ENCODE data around the gene BLACAT1.
"Not testable (repeated sequence)": the region's sequence is repeated elsewhere in the genome, so short reads cannot be mapped to it uniquely, and the experiment has no call there.

The BLACAT1 gene

DNA sequence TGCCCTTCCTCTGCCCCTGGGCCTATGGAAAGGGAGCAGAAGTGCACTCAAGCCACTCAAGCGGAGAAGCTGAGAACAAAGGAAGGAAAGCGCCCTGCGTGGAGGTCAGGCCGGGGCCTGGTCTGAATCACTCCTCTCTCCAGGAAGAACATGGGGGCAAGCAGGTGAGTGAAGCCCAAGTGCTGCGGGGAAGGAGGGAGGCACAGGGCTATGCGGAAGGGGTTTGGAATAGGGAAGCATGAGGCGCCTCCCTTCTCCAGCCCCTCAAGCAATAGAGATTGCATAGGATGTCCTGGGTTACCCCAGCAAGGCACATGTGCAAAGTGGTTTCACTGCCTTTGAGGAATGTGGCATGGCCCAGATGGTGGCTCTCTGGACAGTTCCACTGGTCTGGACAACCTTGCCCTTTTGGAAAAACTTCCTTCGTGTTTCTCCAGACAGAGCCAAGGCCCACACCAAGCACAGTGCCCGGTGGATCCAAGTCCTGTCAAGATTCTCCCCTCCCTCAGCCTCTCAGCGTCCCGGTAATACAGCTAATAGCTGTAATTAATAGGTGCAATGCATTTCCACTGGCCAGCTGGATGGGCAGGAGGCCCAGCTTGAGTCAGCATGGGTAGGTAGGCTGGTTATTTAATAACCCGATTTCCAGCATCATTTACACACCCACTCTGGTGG, 13.7 kb downstream of the BLACAT1 start:
- peak in 5 of 56 donors; percentile 8 to 56 (median 18) for DNase-seq

DNA sequence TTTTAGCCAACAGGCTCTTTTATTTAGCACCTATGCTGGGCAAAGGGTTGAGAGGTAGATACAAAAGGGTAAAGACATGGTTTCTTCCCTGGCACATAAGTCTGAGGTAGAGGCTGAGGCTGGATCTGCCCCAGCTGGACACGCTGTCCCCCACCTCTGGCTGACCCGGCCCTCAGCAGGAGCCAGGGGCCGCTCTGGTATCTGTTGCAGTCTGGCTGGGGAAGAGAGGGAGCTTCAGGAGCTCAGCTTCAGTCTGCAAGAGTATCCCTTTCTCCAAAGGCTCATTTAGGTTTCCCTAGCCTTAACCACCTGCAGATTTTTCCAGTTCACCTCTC, 14.2 kb downstream of the BLACAT1 start:
- DNase-seq, result no peak

DNA sequence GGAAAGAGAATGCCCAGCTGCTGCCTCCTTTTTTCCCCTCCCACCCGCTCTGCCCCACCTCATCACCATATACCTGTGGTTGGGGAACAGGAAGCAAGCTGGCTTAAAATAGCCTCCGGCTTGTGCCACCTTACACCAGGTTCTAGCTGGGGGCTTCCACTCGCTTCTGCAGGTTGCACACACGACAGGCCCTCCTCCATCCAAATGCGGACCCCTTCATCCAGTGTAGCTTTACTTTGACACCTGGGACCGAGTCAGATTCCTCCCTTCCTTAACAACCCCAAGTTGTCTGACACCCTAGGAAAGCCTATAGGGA, 14.6 kb downstream of the BLACAT1 start:
- no peak for DNase-seq

DNA sequence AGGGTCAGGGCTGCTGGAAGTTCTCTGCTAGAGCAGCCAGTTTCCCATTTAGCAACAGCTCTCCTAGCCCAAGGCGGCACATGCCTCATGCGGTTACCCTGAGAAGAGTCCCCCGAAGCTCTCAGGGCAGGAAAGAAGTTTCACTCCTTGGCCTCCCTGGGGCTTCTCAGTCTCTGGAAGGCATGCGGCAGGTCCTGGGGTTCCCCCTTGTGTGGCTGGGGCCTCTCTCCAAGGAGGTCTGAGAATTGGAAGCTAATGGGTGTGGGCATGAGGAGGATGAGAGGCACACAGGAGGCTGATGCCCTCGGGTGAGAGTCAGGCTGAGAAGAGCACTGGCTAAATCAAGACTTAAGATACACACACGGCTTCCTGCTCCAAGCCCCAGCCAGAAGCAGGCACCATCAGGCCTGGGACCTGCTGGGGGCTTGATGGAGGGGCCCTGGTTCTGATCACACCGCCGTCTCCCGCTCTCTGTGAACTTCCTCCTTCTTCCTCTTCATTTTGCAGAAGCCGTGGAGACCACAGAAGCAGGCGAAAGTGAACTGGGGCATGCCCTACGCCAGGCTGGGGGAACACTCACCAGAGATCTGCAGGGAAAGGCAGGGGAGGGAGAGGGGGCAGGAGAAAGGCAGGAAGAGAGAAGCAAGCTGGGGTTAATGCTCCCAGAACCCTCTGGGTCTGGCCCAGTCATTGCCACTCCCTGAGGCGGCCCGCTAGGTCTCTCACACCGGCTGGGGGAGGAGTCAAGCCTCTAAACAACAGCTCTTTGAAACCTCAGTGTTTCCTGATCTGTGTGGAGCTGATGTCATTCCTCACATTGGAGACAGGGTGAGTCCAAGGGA, 15.1 kb downstream of the BLACAT1 start:
- DNase-seq, result peak in 12 of 56 donors; percentile 8 to 42 (median 20)

DNA sequence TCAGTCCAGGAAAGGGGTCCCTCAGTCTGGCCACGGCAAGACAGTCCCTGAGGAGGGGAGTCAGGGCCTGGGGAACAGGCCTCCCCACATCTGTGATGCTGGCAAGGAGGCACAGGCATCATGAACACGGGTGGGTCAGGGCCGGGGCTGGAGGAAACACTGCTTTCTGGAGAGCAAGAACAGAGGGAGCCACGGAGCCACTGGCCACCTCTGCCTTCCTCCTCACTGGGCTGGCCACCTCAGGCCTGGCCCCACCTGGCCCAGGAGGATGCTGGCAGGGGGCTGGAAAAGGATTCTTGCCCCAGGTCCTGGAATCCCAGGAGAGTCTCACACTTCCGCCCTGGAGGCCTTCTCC, 15.7 kb downstream of the BLACAT1 start:
- DNase-seq, result no peak

DNA sequence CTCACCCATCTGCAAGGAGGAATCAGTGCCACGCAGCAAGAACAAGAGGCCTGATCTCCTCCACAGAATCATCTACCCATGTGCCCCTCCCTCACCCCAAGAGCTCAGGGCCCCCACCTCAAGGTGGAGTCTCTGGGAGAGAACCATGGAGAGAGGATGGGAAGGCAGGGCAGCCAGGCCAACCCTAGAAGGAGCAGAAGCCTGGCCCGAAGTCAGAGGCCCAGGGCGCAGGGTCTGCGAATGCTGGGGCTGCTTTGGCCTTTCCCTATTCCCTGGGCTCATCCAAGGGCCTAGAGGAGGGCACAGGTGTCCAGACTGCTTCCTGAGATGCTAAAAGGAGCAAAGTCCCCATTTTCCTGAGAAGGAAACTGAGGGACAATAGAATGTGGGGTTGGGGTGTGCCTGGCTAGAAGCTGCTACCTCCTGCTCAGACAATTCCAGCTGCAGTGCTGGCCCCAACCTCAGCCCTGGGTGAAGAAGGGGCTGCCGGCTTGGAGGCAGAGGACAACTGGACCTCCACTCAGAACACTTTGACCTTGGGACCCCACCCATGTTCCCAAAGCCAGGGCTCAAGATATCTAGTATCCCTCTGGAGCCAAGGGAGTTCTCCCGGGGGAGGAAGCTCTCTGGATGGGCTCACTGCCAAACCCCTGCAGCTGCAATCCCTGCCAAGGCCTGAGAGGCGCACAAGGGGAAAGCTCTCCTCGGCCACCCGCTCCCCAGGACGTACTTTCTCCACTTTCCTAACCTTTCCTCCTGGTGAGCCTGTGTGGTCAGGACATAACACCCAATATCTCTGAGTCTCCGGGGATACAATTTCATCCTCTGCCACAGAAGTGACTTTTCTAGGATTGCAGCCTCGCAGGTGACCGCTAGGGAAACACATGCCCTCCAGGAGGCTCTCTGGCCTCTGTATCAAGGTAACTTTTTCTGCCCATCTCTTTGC, 17.4 kb downstream of the BLACAT1 start:
- peak in 45 of 56 donors; percentile 8 to 81 (median 47) for DNase-seq

DNA sequence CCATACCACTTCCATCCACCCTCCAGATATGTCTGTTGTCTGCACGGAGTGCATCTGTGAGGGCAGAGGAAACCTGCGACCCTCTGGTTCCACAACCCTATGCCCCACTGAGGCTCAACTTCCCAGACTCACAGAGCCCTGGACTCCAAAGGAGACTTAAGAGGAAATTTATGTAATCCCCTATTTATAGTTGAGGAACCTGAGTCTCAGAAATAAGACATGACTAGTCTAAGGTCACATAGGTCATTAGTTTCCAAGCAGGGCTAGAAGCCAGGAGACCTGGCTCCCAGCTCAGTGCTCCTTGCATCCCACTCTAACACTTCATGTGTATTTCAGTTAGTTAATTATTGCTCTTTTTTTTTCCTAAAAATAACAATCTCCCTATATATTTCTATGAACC, 18.3 kb downstream of the BLACAT1 start:
- DNase-seq, result no peak

DNA sequence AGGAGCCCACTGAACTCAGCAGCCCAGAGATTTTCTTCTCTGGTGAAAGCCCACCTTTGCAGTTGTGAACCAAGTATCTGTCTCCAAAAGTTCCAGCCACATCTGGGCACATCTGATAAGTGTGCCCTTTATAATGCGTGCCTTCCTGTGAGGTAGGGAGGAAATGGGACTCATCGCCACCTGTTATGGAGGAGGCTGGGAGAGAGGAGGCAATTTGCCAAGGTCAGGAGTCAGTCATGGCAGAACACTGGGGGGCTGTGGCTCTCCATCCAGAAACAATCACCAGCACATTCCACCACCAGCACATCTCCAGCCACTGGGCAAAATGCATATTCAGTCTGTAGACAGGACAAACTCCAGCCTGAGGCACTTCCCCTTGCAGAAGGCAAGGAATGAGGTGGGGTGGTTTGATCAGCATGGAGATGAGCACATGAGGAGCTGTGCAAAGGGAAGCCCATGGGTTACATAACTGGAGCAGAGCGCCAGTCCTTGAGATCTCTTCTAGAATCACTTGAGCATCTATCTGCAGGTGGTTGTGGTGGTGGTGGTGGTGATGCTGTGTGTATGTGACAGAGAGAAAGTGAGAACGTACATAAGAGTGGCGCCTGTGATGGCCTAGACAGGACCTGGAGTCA, 19.0 kb downstream of the BLACAT1 start:
- no peak for DNase-seq

DNA sequence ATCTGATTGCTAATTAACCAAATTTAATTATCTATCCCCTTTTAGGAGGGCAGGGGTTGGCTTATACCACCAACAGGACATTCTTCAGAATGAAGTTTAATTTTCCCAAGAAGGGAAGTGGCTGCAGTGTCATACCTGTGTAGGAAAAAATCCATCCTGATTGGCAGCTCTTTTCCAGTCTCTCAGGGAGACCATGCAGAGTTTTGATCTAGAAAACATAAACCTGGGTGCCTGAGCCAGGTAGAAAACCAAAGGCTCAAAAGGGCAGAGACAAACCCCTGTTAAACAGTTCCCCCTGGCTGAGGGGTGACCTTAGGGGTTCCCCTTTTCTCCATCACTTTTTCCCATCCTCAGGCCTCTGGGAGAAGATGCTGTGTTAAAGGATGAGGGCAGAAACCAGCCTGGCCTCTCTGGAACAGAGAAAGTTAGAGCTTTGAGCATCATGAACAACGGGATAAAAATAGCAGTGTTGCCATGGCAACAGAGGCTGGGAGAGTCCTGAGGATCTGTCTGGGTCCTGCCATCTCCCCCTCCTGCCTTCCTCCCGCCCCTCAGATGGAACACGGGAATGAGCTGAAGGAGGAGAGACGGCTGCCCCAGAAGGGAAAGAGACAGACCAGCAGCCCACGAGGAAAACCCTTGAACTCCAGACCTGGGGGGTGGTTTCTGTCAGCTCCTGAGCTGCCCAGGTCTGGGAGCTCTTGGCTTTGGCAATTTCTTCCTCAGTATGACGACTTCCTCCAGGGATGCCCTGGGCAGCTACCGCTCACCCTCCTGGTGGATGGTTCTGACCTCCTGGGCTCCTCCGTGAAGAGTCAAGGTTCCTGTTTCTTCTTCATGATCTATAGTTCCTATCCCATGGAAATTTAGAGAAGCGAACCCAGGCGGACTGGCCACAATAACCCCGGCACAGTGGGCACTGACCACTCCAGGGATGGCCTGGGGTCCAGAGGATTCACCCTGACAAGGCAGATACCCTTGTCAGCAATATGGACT, 20.0 kb downstream of the BLACAT1 start:
- DNase-seq, result peak in 21 of 56 donors; percentile 13 to 53 (median 33)

DNA sequence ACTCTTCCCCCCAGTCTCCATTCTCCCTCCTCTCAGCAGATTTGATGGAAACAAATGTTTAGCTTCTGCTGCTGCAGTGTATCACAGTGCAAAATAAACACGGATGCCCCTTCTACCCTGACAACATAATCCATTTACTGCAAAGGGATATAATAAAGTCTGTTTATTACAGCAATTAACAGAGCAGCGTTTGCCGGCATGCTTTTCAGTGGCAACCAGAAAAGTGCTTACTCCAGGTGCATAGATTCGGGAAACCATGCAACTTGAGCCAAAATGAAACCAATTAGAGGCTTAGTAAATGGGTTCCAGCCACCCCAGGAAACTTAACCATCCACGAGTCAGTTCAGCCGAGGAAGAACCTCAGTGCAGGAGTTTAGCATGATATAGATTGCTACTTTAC, 21.1 kb downstream of the BLACAT1 start:
- no peak for DNase-seq

DNA sequence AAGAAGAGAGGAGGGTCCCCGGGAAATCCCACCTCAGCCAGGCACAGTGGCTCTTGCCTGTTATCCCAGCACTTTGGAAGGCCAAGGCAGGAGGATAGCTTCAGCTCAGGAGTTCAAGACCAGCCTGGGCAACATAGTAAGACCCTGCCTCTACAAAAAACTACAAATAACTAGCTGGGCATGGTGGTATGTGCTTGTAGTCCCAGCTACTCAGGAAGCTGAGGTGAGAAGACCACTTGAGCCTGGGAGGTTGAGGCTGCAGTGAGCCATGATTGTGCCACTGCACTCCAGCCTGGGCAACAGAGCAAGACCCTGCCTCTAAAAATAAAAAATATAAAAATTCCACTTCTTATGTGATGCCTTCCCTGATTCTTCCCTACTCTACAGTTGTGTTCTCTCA, 23.2 kb downstream of the BLACAT1 start:
- DNase-seq, result not testable (repeated sequence)

DNA sequence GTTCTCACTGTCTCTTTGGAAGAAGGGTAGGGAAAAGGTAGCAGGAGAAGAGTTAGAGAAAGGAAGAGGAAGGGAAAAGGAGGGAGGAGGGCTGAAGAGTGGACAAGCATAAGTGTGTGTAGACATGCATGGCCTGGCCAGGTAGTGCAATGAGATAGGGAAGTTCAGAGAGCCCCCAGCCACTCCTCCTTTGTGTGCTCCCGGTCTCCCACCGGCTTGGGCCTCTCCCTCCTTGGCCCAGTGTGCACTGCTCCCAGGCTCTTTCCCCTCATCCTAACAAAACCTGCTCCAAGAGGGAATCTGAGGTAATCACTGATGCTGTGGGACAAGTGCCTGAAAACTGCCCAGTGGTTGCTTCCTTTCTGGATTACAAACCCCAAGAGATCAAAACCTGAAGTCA, 23.7 kb downstream of the BLACAT1 start:
- DNase-seq, result no peak

DNA sequence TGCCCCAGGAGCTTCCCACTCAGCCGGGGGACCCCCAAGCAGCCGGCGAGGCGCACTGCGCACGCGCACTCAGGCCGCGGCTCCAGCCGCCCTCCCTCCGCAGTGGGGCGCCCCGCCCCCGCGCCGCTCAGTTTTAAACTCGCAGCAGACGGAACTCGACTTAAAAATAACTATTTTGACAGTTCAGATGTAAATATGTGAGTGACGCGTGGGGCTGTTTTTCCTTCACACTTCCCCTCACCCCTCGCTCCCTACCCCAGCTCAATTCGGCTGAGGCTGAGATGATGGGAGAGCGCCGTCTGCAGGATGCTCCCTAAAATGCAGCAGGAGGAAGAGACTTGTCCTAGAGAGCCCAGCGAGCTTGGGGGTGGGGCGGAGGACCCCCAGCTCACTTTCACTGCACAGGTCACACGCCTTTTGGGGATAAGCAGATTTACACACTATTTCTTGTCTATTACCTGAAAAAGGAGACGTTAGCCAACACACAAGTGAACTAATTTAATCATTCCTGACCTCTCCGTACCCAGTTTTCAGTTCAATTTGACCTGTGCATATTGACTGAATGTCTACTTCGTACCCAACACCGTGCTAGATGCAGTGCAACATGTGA, 25.0 kb downstream of the BLACAT1 start:
- DNase-seq, result peak in 46 of 56 donors; percentile 18 to 81 (median 50)

DNA sequence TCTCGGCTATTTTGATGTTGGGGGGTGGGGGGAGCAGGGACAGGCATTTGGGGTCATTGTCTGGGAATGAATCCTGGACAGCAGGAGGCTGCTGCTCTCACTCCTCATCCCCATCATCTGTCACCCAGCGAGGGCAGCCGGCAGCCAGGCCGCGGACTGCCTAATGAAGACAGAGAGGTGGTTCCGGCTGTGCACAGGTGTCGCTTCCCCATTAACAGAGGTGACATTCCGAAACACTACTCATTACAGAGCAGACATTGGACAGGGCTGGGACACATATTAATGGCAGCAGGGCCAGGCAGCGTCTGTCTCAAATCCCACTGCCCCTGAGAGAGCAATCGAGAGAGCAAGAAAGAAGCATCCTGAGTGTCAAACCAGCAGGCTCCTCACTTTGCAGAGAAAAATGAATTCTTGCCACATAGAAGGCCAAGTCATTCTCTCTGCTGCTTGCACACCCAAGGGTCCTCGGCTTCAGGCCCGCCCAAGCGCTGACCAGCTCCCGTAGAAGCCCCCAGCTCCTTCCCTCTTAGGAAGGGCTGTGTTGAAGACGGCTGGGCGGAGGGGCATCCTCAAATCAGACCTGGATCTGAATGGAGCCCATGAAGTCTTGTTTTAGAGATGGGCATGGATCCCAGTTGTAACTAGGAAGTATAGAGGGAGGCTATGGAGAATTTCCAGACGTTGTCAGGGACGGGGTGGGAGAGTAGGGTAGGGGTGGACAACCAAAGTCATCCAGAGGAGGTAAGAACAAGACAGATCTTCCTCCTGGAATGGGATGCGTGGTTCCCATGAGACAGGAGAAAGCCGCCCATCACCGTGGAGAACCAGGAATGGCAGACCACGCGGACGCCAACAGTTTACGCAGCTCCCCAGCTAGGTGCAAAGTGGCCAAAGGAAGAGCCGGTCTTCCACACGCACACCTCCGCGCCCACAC, 25.8 kb downstream of the BLACAT1 start:
- peak in 1 of 56 donors; percentile 26 for DNase-seq

DNA sequence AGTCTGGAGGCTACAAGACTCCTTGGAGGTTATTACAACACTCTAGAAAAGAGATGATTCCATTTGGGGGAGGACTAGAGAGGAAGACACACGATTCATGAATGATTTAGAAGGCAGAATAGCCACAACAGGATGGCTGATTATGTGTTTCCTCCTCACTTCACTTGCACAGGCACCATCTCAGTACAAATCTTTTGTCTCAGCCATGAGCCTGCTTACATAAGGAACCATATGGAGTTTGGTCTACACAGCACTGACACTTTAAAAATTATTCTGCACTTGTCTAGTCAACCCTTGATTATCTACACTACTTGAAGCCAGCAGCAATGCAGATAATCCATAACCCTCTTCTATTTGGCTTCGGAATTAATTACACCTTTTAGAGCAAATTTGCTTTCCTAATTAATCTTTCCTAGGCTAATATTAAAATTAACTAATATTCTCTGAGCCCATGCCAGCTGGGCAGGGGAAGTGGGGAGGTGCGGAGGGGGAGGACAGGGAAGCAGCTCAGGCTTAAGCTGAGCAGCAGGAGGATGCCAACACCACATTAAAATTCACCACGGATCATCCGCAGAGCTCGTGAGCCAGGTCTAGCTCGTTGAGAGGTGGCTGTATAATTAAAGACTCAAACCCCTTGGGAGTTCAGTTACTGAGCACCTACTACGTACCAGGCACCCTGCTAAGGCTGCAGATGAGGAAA, 30.8 kb downstream of the BLACAT1 start:
- DNase-seq, result no peak

DNA sequence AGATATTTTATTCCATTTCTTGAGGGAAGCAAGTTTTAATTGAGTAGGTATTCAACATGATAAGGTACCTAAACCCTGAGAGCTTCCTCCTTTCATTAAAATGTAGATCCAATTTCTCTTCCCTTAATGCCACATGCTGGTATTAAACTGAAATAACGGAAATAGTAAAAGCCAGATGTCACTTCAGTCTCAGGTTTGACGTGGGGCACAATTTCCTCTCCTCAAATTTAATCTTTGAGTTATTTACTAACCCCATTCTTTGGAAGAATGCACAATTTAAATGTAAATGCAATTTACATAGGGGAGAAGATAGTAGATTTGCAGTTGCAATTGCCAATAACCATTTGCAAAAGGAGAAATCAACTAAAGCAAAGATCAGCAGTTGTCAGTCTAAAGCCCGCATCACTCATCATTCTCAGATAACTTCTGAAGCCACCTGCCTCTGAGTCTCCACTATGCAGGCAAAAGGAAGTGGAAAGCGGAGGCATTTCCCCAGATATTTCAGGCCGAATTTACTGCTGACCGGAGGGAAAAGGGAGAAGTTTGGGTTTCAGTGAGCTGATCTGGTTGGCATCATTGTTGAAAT, 31.9 kb downstream of the BLACAT1 start:
- DNase-seq, result no peak

DNA sequence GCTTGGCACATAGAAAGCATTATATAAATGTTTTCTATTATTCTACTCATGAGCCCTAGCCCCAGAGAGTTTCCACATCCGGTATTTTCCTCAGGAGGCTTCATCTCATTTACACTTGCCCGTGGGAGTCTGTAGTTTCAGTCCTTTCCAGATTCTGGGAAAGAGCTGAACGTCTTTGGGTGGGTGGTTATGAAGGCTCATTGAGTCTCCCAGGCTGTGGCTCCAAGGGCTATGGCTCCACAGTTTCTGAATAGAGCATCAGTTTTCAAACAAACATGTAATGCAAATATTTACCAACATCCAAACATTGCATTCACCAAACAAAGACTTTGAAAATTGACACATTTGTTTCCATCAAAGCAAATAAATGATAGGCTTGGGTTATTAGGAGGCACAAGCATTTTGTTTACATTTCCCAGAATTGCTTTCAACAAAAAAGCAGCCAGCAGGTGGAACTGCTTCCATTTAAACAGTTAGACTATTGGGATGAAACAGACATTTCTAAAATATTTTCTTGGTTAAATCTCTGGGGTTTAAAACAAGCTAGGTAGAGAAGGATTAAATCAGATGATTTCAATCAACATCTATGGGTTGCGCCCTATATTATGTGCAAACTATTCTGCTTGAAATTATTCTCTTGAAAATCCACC, 32.7 kb downstream of the BLACAT1 start:
- no peak for DNase-seq
